Cardiac muscle cell (in vitro differentiated cells and primary cell): ENCODE measurements around the gene SLC37A1. TPM values are rescaled to one million over a fixed set of nuclear protein-coding genes. Genes with fewer than 3 reads are reported as not detected.

Source experiments
- DNase-seq, 2 donors: peaks; one replicate each; pipeline versions ENCODE4 v3.0.0 to v3.0.0-alpha.2; 2010 to 2017; ENCODE audit warnings: low read depth in 1 of 2, low spot score in 1 of 2
- H3K27ac ChIP-seq: fragments of 200-600 bp; sonication (generic); 2 replicates; pipeline ENCODE4 v1.5.1; 2016
- H3K27me3 ChIP-seq: fragments of 200-600 bp; sonication (generic); 2 replicates; pipeline ENCODE4 v1.6.0; 2016; ENCODE audit warnings: control low read depth
- H3K36me3 ChIP-seq: fragments of 200-600 bp; sonication (generic); 2 replicates; pipeline ENCODE4 v1.5.1; 2016; ENCODE audit warnings: control low read depth
- H3K4me1 ChIP-seq: fragments of 200-600 bp; sonication (generic); 2 replicates; pipeline ENCODE4 v1.8.1; 2017; ENCODE audit warnings: low read depth, mild to moderate bottlenecking, mixed run types
- H3K4me3 ChIP-seq: fragments of 200-600 bp; sonication (generic); 2 replicates; pipeline ENCODE4 v1.5.1; 2016; ENCODE audit warnings: mild to moderate bottlenecking
- H3K9me3 ChIP-seq: fragments of 200-600 bp; sonication (generic); 2 replicates; pipeline ENCODE4 v1.5.1; 2017; ENCODE audit warnings: low read depth, mild to moderate bottlenecking, control low read depth
- CTCF ChIP-seq: IDR thresholded peaks from 2 replicates; pipeline ENCODE4 v1.5.1; 2012; ENCODE audit warnings: low read depth, mild to moderate bottlenecking, low read length
- polyA plus RNA-seq: library from polyadenylated mRNA; unstranded; fragments of >200 nt; fragmentation: Nextera tagmentation; extraction: Ambion mirVana; gene quantifications from 2 replicates; pipeline ENCODE4 v1.2.1, GENCODE V29; 2016
- total RNA-seq: library from RNA; depleted of rRNA; stranded (reverse); fragments of >200 nt; gene quantifications from 2 replicates; pipeline ENCODE4 v1.2.3, GENCODE V29; 2016

SLC37A1 gene
- total and polyA plus RNA-seq, 2 experiments from 2014 or later = 3.5 to 8.4 TPM

GRCh38 chr21:42476388-42477331, 37.0 kb upstream of the SLC37A1 start:
- Histone ChIP-seq H3K36me3 (no peaks in the 10 kb centered on the region), H3K27ac (no peak overlapping the region), H3K4me1 (no peaks in the 10 kb centered on the region), H3K4me3 (no peak overlapping the region), H3K27me3 (no peaks in the 10 kb centered on the region), H3K9me3 (no peaks in the 10 kb centered on the region)
- no peak for DNase-seq
- no peak for TF ChIP-seq CTCF

DNA sequence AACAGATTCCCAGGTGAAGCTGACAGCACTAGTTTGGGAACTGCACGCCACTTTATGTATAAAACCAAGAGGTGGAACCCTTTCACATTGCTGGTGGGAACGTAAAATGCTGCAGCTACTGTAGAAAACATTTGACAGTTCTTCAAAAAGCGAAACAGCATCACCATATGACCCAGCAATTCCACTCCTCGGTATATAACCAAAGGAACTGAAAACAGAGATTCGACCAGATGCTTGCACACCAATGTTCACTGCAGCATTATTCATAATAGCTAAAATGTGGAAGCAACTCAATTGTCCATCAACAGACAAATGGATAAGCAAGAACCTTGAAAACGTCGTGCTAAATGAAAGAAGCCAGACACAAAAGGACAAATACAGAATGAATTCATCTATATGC, 35.1 kb upstream of the SLC37A1 start:
- no peaks in the 10 kb centered on the region for H3K4me1 ChIP-seq
- TF ChIP-seq CTCF = no peak
- H3K36me3 ChIP-seq = no peaks in the 10 kb centered on the region
- DNase-seq = no peak
- H3K9me3 ChIP-seq = no peaks in the 10 kb centered on the region
- H3K27me3 ChIP-seq = no peaks in the 10 kb centered on the region
- H3K4me3 ChIP-seq = no peak overlapping the region
- no peak overlapping the region for H3K27ac ChIP-seq

DNA sequence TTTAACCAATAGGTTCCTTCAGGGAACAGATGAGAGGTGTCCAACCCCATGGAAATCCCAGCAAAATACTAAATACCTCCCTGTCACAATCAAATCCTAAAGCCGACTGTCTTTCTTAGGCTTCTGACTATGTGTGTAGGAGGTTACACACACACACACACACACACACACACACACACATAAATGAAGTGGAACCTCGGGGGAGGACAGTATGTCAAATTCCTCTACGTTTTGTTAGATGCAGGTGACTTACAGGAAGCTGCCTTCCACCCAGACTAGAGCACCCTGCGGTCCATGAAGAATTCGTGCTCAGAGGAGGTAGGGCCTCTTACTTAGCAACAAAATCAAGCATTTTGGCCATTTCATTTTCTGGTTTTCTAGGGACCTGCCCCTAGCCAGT, 34.1 kb upstream of the SLC37A1 start:
- no peak for DNase-seq
- Histone ChIP-seq H3K9me3 (no peaks in the 10 kb centered on the region), H3K27ac (no peak overlapping the region), H3K4me3 (no peak overlapping the region), H3K27me3 (no peaks in the 10 kb centered on the region), H3K4me1 (no peaks in the 10 kb centered on the region), H3K36me3 (no peaks in the 10 kb centered on the region)
- TF ChIP-seq CTCF = no peak

GRCh38 chr21:42480736-42481135, 32.9 kb upstream of the SLC37A1 start:
- TF ChIP-seq CTCF = no peak
- no peak overlapping the region for H3K27ac ChIP-seq

GRCh38 chr21:42481169-42481568, 32.5 kb upstream of the SLC37A1 start:
- Histone ChIP-seq H3K4me3 (no peak overlapping the region), H3K36me3 (no peaks in the 10 kb centered on the region), H3K27ac (no peak overlapping the region), H3K27me3 (no peaks in the 10 kb centered on the region), H3K4me1 (no peaks in the 10 kb centered on the region), H3K9me3 (no peaks in the 10 kb centered on the region)
- no peak for DNase-seq
- no peak for TF ChIP-seq CTCF

More at GRCh38 chr21:42480736-42481135, 32.9 kb upstream of the SLC37A1 start:
- H3K9me3 ChIP-seq = no peaks in the 10 kb centered on the region
- no peaks in the 10 kb centered on the region for H3K27me3 ChIP-seq
- H3K4me1 ChIP-seq = no peaks in the 10 kb centered on the region
- no peak overlapping the region for H3K4me3 ChIP-seq
- no peak for DNase-seq
- no peaks in the 10 kb centered on the region for H3K36me3 ChIP-seq
